Liver (tissue), 3 donors: ENCODE measurements around the gene PRRG2.

Source experiments
- EGR1 ChIP-seq, 2 donors: IDR thresholded peaks; 2 replicates each; pipeline ENCODE4 v1.6.1; 2016 to 2018; ENCODE audit warnings: antibody characterized with exemption in 2 of 2, low read depth in 2 of 2
- FOXA1 ChIP-seq: IDR thresholded peaks from 2 replicates; pipeline ENCODE4 v1.6.1; 2016; ENCODE audit warnings: antibody characterized with exemption
- NR2F2 ChIP-seq: IDR thresholded peaks from 2 replicates; pipeline ENCODE4 v1.6.1; 2016; ENCODE audit warnings: antibody characterized with exemption
- RAD21 ChIP-seq, 2 donors: IDR thresholded peaks; 2 replicates each; pipeline ENCODE4 v1.6.1; 2016; ENCODE audit warnings: antibody characterized with exemption in 2 of 2, mild to moderate bottlenecking in 2 of 2
- RXRA ChIP-seq, 2 donors: IDR thresholded peaks; 2 replicates each; pipeline ENCODE4 v1.6.1; 2017 to 2018; ENCODE audit warnings: antibody characterized with exemption in 2 of 2, mild to moderate bottlenecking in 1 of 2
- SP1 ChIP-seq: IDR thresholded peaks from 2 replicates; pipeline ENCODE4 v1.6.1; 2018; ENCODE audit warnings: antibody characterized with exemption, mild to moderate bottlenecking
- TAF1 ChIP-seq: conservative IDR thresholded peaks from 2 replicates; pipeline ENCODE4 v1.6.1; 2016; ENCODE audit warnings: antibody characterized with exemption, mild to moderate bottlenecking
- YY1 ChIP-seq: IDR thresholded peaks from 2 replicates; pipeline ENCODE4 v1.6.1; 2016; ENCODE audit warnings: antibody characterized with exemption, mild to moderate bottlenecking
- TF ChIP-seq, protein P1 (sequence below): IDR thresholded peaks from 2 replicates; pipeline ENCODE4 v1.6.1; 2016; ENCODE audit warnings: antibody characterized with exemption
- TF ChIP-seq, protein P2 (sequence below): fragments of 150-350 bp; IDR thresholded peaks from 2 replicates; pipeline ENCODE4 v1.5.1; 2017; ENCODE audit warnings: improper control_type of control experiment, low read depth, low read length; ENCODE audit not compliant: missing input control
- TF ChIP-seq, protein P3 (sequence below): IDR thresholded peaks from 2 replicates; pipeline ENCODE4 v1.6.1; 2016; ENCODE audit warnings: antibody characterized with exemption
- donor health status: healthy.
- donor health status: healthy.

DNA sequence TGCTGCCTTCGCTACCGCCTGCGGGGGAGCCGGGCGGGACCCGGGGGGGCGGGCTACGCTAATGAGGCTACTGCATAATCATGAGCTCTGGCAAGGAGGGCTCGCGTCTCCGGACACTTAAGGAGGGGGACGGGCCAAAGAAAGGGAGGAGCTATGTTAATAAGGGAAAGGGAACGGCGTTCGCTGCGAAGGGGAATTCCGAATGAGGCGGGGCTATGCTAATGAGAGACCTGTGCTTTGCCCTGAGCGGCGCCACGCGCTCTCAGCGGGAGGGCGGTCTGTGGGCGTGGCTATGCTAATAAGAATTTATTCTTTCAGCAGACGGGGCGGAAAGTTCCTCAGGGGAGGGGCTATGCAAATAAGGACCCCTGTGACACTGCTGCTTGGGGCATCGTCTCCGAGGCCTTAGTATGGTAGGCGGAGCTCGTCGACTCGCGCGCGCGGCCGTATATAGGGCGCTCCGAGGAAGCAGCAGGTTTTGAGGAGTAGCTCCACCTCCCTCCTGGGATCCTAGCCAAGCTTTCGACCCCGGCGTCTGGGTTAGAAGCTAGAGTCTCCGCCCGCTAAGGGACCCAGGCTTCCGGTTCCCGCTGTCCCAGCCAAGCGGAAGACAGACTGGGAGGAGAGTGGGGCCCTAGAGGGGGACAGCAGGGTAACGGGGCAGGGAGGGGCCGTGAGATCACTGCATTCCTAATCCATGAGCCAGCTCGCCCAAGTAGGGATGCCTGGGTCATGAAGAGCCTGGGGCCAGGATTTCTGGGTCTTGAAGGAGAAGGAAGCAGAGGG is 59.2 kb downstream of the PRRG2 start, which contains the start of gene RRAS:
- TF ChIP-seq, protein P1, sequence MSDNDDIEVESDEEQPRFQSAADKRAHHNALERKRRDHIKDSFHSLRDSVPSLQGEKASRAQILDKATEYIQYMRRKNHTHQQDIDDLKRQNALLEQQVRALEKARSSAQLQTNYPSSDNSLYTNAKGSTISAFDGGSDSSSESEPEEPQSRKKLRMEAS = peak; percentile 78
- TF ChIP-seq, protein P2, sequence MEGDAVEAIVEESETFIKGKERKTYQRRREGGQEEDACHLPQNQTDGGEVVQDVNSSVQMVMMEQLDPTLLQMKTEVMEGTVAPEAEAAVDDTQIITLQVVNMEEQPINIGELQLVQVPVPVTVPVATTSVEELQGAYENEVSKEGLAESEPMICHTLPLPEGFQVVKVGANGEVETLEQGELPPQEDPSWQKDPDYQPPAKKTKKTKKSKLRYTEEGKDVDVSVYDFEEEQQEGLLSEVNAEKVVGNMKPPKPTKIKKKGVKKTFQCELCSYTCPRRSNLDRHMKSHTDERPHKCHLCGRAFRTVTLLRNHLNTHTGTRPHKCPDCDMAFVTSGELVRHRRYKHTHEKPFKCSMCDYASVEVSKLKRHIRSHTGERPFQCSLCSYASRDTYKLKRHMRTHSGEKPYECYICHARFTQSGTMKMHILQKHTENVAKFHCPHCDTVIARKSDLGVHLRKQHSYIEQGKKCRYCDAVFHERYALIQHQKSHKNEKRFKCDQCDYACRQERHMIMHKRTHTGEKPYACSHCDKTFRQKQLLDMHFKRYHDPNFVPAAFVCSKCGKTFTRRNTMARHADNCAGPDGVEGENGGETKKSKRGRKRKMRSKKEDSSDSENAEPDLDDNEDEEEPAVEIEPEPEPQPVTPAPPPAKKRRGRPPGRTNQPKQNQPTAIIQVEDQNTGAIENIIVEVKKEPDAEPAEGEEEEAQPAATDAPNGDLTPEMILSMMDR = no peak
- peak in 1 of 2 donors; percentile 53 for TF ChIP-seq EGR1 (IDR thresholded peaks at IDR 0.05; ENCODE audit: low read depth in 2 of 2)
- TF ChIP-seq RAD21 (IDR thresholded peaks at IDR 0.05) = peak in 1 of 2 donors; percentile 37
- TF ChIP-seq, protein P3, sequence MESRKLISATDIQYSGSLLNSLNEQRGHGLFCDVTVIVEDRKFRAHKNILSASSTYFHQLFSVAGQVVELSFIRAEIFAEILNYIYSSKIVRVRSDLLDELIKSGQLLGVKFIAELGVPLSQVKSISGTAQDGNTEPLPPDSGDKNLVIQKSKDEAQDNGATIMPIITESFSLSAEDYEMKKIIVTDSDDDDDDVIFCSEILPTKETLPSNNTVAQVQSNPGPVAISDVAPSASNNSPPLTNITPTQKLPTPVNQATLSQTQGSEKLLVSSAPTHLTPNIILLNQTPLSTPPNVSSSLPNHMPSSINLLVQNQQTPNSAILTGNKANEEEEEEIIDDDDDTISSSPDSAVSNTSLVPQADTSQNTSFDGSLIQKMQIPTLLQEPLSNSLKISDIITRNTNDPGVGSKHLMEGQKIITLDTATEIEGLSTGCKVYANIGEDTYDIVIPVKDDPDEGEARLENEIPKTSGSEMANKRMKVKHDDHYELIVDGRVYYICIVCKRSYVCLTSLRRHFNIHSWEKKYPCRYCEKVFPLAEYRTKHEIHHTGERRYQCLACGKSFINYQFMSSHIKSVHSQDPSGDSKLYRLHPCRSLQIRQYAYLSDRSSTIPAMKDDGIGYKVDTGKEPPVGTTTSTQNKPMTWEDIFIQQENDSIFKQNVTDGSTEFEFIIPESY = peak; percentile 34
- TF ChIP-seq NR2F2 = peak; percentile 88
- TF ChIP-seq TAF1 = peak; percentile 82
- TF ChIP-seq YY1 = peak; percentile 83
- peak; percentile 97 for TF ChIP-seq SP1
- TF ChIP-seq FOXA1 = peak; percentile 56
- peak; percentile 65 to 74 for TF ChIP-seq RXRA (IDR thresholded peaks at IDR 0.05)
